Body of pancreas (tissue), 4 donors: ENCODE results near the gene GJA5. TPM values are rescaled to one million over a fixed set of nuclear protein-coding genes. Genes with fewer than 3 reads are reported as not detected.

ENCODE experiments used
- ATAC-seq: fragments of 150-250 bp; one replicate; pipeline ENCODE4 v1.9.1; 2016
- DNase-seq, 4 donors: peaks; one replicate each; pipeline ENCODE4 v3.0.0-alpha.2; 2019
- H3K27ac ChIP-seq, 4 donors: fragments of 200-600 bp; sonication (generic); 1 replicate in 3 of 4; 2 replicates in 1 of 4; pipeline versions ENCODE4 v1.5.1 to v1.6.1; 2016 to 2019; ENCODE audit warnings: mild to moderate bottlenecking in 1 of 4, mixed read lengths in 1 of 4, moderate library complexity in 1 of 4
- H3K27me3 ChIP-seq, 2 donors: fragments of 200-600 bp; sonication (generic); one replicate each; pipeline ENCODE4 v1.6.0; 2016; ENCODE audit warnings: mild to moderate bottlenecking in 1 of 2
- H3K36me3 ChIP-seq, 2 donors: fragments of 200-600 bp; sonication (generic); replicated peaks in 1 of 2; 2 replicates each; pipeline ENCODE4 v1.5.1; 2016; ENCODE audit warnings: low read depth in 2 of 2; ENCODE audit not compliant: insufficient read depth in 1 of 2
- H3K4me1 ChIP-seq: fragments of 200-600 bp; sonication (generic); one replicate; pipeline ENCODE4 v1.6.0; 2016
- H3K4me3 ChIP-seq, 2 donors: fragments of 200-600 bp; sonication (generic); 1 replicate in 1 of 2; 2 replicates in 1 of 2; pipeline ENCODE4 v1.5.1; 2016 to 2019
- H3K9me3 ChIP-seq, 3 donors: fragments of 200-600 bp; sonication (generic); 1 replicate in 2 of 3; 2 replicates in 1 of 3; pipeline ENCODE4 v1.5.1; 2016
- CTCF ChIP-seq, 7 experiments: fragments of 450-650 bp in 4 of 7; fragments of 200-600 bp in 3 of 7; sonication (generic) in 3 of 7; IDR thresholded peaks; one replicate each; pipeline ENCODE4 v1.5.1; 2016 to 2019; ENCODE audit warnings: antibody characterized with exemption in 7 of 7
- POLR2A ChIP-seq, 3 donors: fragments of 450-650 bp; IDR thresholded peaks; one replicate each; pipeline ENCODE4 v1.6.1; 2016; ENCODE audit warnings: antibody characterized with exemption in 3 of 3, mild to moderate bottlenecking in 2 of 3
- WGBS, 2 donors: methylation state at CpG; one replicate each; pipeline ENCODE4 v1.1.5; 2017; 5-methylcytosine and 5-hydroxymethylcytosine counted together
- intact Hi-C: fragments of 100-400 bp; cut with DNase I; formaldehyde crosslinking; loops from one replicate; pipeline ENCODE4 v1.15.1; 2023
- total RNA-seq, 2 donors: library from RNA; depleted of rRNA; stranded (reverse); fragments of >200 nt; gene quantifications; one replicate each; pipeline ENCODE4 v1.1.0, GENCODE V29; 2016

The GJA5 gene
- total RNA-seq, 2 donors from 2014 or later, result 0.99 to 8.8 TPM

GRCh38 chr1:147787765-147788164 lies 27.4 kb upstream of the GJA5 start:
- 60 to 74% methylated on average over 2 of the region's 2 CpGs for WGBS, 2 donors
- no peaks in the 10 kb centered on the region for H3K9me3 ChIP-seq
- H3K27ac ChIP-seq, result no peak overlapping the region
- ATAC-seq, result no peak
- H3K4me1 ChIP-seq, result no peaks in the 10 kb centered on the region
- H3K36me3 ChIP-seq, result no peaks in the 10 kb centered on the region
- no peak for DNase-seq
- H3K27me3 ChIP-seq, result no peaks in the 10 kb centered on the region
- intact Hi-C loops, result no loop called here
- no peak overlapping the region for H3K4me3 ChIP-seq
- TF ChIP-seq POLR2A (IDR thresholded peaks at IDR 0.05), result no peak
- no peak for TF ChIP-seq CTCF (IDR thresholded peaks at IDR 0.05)

- no peak for ATAC-seq
- 57 to 65% methylated on average over 3 of the region's 3 CpGs for WGBS, 2 donors
Observed at GRCh38 chr1:147786536-147786935, 26.1 kb upstream of the GJA5 start.

GRCh38 chr1:147785794-147786506 lies 25.5 kb upstream of the GJA5 start:
- Histone ChIP-seq H3K4me3 (no peak overlapping the region), H3K4me1 (no peaks in the 10 kb centered on the region), H3K27me3 (no peaks in the 10 kb centered on the region), H3K27ac (no peak overlapping the region), H3K9me3 (no peaks in the 10 kb centered on the region), H3K36me3 (no peaks in the 10 kb centered on the region)
- TF ChIP-seq POLR2A (IDR thresholded peaks at IDR 0.05) (no peak), CTCF (IDR thresholded peaks at IDR 0.05) (no peak)
- WGBS, 2 donors, result 78 to 87% methylated on average over 7 of the region's 7 CpGs
- intact Hi-C loops, result no loop called here
- ATAC-seq (no peak), DNase-seq (no peak)

More at GRCh38 chr1:147786536-147786935, 26.1 kb upstream of the GJA5 start:
- H3K36me3 ChIP-seq, result no peaks in the 10 kb centered on the region
- H3K27ac ChIP-seq, result no peak overlapping the region
- no peak for DNase-seq
- no peaks in the 10 kb centered on the region for H3K4me1 ChIP-seq
- H3K27me3 ChIP-seq, result no peaks in the 10 kb centered on the region
- H3K4me3 ChIP-seq, result no peak overlapping the region
- TF ChIP-seq POLR2A (IDR thresholded peaks at IDR 0.05), result no peak
- no peaks in the 10 kb centered on the region for H3K9me3 ChIP-seq
- intact Hi-C loops, result no loop called here

DNA sequence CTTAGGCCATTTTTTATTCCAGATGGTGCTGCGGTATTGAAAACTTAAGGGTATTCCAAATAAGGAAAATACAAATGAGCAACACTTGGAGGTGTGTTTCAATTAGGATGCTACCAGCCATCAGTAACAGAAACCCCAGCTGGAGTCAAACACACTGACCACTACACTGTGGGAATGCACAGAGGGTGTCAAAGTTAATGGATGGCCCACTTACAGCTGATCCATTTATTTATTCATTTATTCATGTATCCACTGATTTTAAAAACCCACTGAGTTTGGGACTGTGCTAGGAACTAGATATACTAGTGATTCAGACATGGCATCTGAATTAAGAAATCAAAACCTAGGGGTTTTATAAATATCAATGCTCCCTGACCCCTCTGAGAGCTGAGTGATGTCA lies 24.5 kb upstream of the GJA5 start:
- Histone ChIP-seq H3K27me3 (no peaks in the 10 kb centered on the region), H3K27ac (no peak overlapping the region), H3K4me1 (no peaks in the 10 kb centered on the region), H3K9me3 (no peaks in the 10 kb centered on the region), H3K36me3 (no peaks in the 10 kb centered on the region), H3K4me3 (no peak overlapping the region)
- ATAC-seq, result no peak
- 93 to 100% methylated on average over 1 of the region's 1 CpG for WGBS, 2 donors
- DNase-seq, result no peak
- no peak for TF ChIP-seq CTCF (IDR thresholded peaks at IDR 0.05)
- no peak for TF ChIP-seq POLR2A (IDR thresholded peaks at IDR 0.05)
- intact Hi-C loops, result no loop called here

DNA sequence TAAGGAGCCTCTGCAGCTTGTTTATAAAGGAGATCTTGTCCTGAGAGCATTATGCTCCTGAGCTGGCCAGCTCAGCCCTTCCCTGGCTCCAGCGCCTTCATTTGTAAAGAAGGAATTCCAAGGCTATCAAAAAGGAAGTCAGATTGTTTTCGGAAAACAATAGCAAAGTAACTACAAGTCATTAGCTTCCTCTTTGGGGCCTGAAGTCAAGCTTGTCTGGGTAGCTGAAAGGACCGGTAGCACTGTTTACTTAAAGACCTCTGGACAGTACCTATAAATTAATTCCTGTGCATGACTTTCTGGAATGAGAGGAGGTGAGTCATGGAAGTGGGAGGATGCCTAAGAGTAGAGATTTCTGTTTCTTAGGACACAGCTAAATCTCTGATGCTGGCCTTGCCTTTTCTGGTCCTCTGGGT lies 20.7 kb upstream of the GJA5 start:
- Histone ChIP-seq H3K27me3 (no peaks in the 10 kb centered on the region), H3K9me3 (no peaks in the 10 kb centered on the region), H3K36me3 (no peaks in the 10 kb centered on the region), H3K4me1 (no peaks in the 10 kb centered on the region), H3K27ac (no peak overlapping the region), H3K4me3 (no peak overlapping the region)
- ATAC-seq (no peak), DNase-seq (no peak)
- intact Hi-C loops, result no loop called here
- no peak for TF ChIP-seq CTCF (IDR thresholded peaks at IDR 0.05)
- TF ChIP-seq POLR2A (IDR thresholded peaks at IDR 0.05), result no peak
- 37 to 43% methylated on average over 3 of the region's 3 CpGs for WGBS, 2 donors
